A673 (cell line): ENCODE results near the gene BMPR1A. TPM values are rescaled to one million over a fixed set of nuclear protein-coding genes. Genes with fewer than 3 reads are reported as not detected.

ENCODE experiments used
- BruUV-seq: library from RNA; stranded (reverse); fragments of 400-500 nt; replicated peaks from 2 replicates; lab custom pipeline; 2021; lab: Mats Ljungman, UMichigan
- CTCF ChIA-PET: fragments of 300-600 bp; sonication (Branson Sonifier 250); formaldehyde crosslinking; loops from one replicate; lab custom pipeline; 2022; ENCODE audit warnings: antibody characterized with exemption; lab: Charles Lee
- POLR2A ChIA-PET: fragments of 300-600 bp; sonication (Branson Sonifier 250); formaldehyde crosslinking; loops from one replicate; lab custom pipeline; 2022; ENCODE audit warnings: antibody characterized with exemption; ENCODE audit not compliant: low non-redundant PET; lab: Charles Lee
- DNase-seq: peaks from one replicate; pipeline ENCODE4 v3.0.0-alpha.2; 2015; ENCODE audit warnings: low spot score
- H3K27ac ChIP-seq: fragments of 200-600 bp; sonication (generic); 2 replicates; pipeline ENCODE4 v1.5.1; 2016; ENCODE audit warnings: mixed run types, low read depth, mild to moderate bottlenecking, mixed read lengths, antibody characterized with exemption, low read length; ENCODE audit not compliant: poor library complexity, severe bottlenecking
- H3K27me3 ChIP-seq: fragments of 200-600 bp; sonication (generic); replicated peaks from 2 replicates; pipeline ENCODE4 v1.6.1; 2017; ENCODE audit warnings: mixed run types, low read depth, mild to moderate bottlenecking, mixed read lengths, antibody characterized with exemption, low read length; ENCODE audit not compliant: insufficient read depth, poor library complexity
- H3K36me3 ChIP-seq: fragments of 200-600 bp; sonication (generic); 2 replicates; pipeline ENCODE4 v1.6.1; 2016; ENCODE audit warnings: mixed run types, mild to moderate bottlenecking, mixed read lengths, antibody characterized with exemption, low read length; ENCODE audit not compliant: insufficient read depth, poor library complexity, severe bottlenecking
- H3K4me1 ChIP-seq: fragments of 200-600 bp; sonication (generic); 2 replicates; pipeline ENCODE4 v1.6.1; 2017; ENCODE audit warnings: mixed run types, mild to moderate bottlenecking, mixed read lengths, antibody characterized with exemption, low read length; ENCODE audit not compliant: insufficient read depth, poor library complexity, severe bottlenecking
- H3K4me3 ChIP-seq: fragments of 200-600 bp; sonication (generic); 2 replicates; pipeline ENCODE4 v1.5.1; 2016; ENCODE audit warnings: low read depth, mixed run types, mild to moderate bottlenecking, mixed read lengths, low read length; ENCODE audit not compliant: poor library complexity, severe bottlenecking
- H3K9me3 ChIP-seq: fragments of 200-600 bp; sonication (generic); 2 replicates; pipeline ENCODE4 v1.6.1; 2016; ENCODE audit warnings: mixed run types, low read depth, mild to moderate bottlenecking, mixed read lengths, antibody characterized with exemption, low read length; ENCODE audit not compliant: poor library complexity, severe bottlenecking
- EZH2 ChIP-seq: fragments of 200-600 bp; sonication (generic); IDR thresholded peaks from 2 replicates; pipeline ENCODE4 v1.6.1; 2017; ENCODE audit warnings: borderline replicate concordance, low read depth, mild to moderate bottlenecking, mixed read lengths, antibody characterized with exemption, low read length; ENCODE audit not compliant: poor library complexity, severe bottlenecking
- intact Hi-C: fragments of 100-400 bp; cut with micrococcal nuclease; formaldehyde crosslinking; loops from one replicate; pipeline ENCODE4 v1.10.0; 2022; ENCODE audit not compliant: unreplicated experiment
- total RNA-seq: library from RNA; stranded (reverse); gene quantifications from 2 replicates; pipeline ENCODE4 v1.2.3, GENCODE V29; 2021
- TF ChIP-seq, protein P1 (sequence below): fragments of 300-800, 200-600 bp; sonication (generic); conservative IDR thresholded peaks from 2 replicates; pipeline ENCODE4 v1.5.1; 2017; ENCODE audit warnings: low read depth, mild to moderate bottlenecking, antibody characterized with exemption, low read length, moderate library complexity, mixed read lengths

The BMPR1A gene
- total RNA-seq, 1 experiment from 2014 or later: 136 TPM

DNA sequence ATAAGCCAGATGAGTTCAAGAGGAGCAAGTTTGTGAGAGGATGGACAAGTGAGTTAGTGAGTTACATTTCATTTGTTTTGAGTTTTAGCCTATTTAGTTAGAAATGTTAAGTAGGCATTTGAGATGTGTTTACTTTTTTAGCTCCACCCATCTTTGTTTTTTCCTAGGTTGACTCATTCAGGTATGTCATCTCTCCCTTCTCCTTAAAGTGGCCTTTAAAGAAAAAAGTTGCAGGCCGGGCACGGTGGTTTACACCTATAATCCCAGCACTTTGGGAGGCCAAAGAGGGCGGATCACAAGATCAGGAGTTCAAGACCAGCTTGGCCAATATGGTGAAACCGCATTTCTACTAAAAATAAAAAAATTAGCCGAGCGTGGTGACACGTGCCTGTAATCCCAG lies 71.2 kb downstream of the BMPR1A start:
- no peaks in the 10 kb centered on the region for H3K27me3 ChIP-seq
- no peak overlapping the region for H3K4me3 ChIP-seq
- no peaks in the 10 kb centered on the region for H3K36me3 ChIP-seq
- POLR2A ChIA-PET: no interaction called here
- no TSS peak for BruUV-seq
- intact Hi-C loops: no loop called here
- peaks cover 41% of the 10 kb centered on the region for H3K4me1 ChIP-seq
- H3K27ac ChIP-seq: no peak overlapping the region
- no peak for DNase-seq
- H3K9me3 ChIP-seq: no peaks in the 10 kb centered on the region
- CTCF ChIA-PET: no interaction called here
- TF ChIP-seq, protein P1, sequence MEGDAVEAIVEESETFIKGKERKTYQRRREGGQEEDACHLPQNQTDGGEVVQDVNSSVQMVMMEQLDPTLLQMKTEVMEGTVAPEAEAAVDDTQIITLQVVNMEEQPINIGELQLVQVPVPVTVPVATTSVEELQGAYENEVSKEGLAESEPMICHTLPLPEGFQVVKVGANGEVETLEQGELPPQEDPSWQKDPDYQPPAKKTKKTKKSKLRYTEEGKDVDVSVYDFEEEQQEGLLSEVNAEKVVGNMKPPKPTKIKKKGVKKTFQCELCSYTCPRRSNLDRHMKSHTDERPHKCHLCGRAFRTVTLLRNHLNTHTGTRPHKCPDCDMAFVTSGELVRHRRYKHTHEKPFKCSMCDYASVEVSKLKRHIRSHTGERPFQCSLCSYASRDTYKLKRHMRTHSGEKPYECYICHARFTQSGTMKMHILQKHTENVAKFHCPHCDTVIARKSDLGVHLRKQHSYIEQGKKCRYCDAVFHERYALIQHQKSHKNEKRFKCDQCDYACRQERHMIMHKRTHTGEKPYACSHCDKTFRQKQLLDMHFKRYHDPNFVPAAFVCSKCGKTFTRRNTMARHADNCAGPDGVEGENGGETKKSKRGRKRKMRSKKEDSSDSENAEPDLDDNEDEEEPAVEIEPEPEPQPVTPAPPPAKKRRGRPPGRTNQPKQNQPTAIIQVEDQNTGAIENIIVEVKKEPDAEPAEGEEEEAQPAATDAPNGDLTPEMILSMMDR: no peak
- no peak for TF ChIP-seq EZH2

DNA sequence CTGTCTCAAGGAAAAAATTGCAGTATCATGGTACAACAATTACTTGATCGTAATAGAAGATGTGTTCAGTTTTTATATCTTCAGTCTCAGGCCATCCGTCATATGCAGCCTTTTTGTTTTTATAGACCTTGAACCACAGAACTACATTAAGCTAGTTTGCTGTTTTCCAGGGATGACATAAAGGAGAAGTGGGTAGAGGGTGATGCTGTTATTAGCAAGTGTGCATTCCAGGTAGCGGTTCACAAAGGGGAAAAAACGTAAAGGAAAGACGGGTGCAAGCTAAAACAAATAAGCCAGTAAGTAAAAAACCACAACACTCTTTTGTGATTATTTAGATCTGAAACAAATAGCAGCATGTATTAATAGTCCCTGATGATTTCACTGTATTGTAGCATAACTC lies 71.7 kb downstream of the BMPR1A start:
- DNase-seq: no peak
- ChIA-PET CTCF (no interaction called here), POLR2A (no interaction called here)
- no peaks in the 10 kb centered on the region for H3K9me3 ChIP-seq
- no peaks in the 10 kb centered on the region for H3K36me3 ChIP-seq
- no peak overlapping the region for H3K27ac ChIP-seq
- H3K4me3 ChIP-seq: no peak overlapping the region
- no TSS peak for BruUV-seq
- no peaks in the 10 kb centered on the region for H3K27me3 ChIP-seq
- intact Hi-C loops: no loop called here
- peaks cover 41% of the 10 kb centered on the region for H3K4me1 ChIP-seq
- no peak for TF ChIP-seq EZH2
- TF ChIP-seq, protein P1: no peak

DNA sequence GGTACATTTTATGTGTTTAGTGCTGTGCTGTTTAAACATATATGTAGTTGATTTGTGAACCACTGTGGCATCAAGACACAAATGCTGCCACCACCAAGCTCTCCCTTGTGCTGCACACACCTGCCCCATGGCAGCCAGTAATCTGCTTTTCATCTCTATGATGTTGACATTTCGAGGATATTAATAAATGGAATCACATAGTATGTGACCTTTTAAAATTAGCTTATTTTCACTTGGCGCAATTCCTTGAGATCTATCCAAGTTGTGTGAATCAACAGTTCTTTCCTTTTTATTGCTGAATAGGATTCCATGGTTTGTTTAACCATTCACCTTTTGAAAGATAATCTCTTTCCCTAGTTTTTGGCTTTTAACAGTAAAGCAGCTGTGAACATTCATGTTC lies 73.1 kb downstream of the BMPR1A start:
- BruUV-seq: no TSS peak
- DNase-seq: no peak
- peaks cover 34% of the 10 kb centered on the region for H3K4me1 ChIP-seq
- no peaks in the 10 kb centered on the region for H3K27me3 ChIP-seq
- no peaks in the 10 kb centered on the region for H3K9me3 ChIP-seq
- H3K4me3 ChIP-seq: no peak overlapping the region
- intact Hi-C loops: no loop called here
- no peaks in the 10 kb centered on the region for H3K36me3 ChIP-seq
- POLR2A ChIA-PET: no interaction called here
- TF ChIP-seq, protein P1: no peak
- TF ChIP-seq EZH2: no peak
- peak overlapping the region; percentile 38 for H3K27ac ChIP-seq
- CTCF ChIA-PET: interaction anchor here (1.0 kb wide), 1 partner anchor 72 kb away, joined by 3 read pairs; no protein-coding TSS in a partner anchor
